A549 (cell line): Measurements from ENCODE around the gene HOXB1. TPM values are rescaled to one million over a fixed set of nuclear protein-coding genes. Genes with fewer than 3 reads are reported as not detected.

Source experiments
- BHLHE40 ChIP-seq: IDR thresholded peaks from 2 replicates; pipeline ENCODE4 v1.6.1; 2012; ENCODE audit warnings: low read depth, low read length, inconsistent platforms
- CBX8 ChIP-seq: fragments of 200-600 bp; sonication (generic); IDR thresholded peaks from 2 replicates; pipeline ENCODE4 v1.6.1; 2016
- CEBPB ChIP-seq, 2 experiments: fragments of >200 bp in 1 of 2; sonication (Bioruptor Twin) in 1 of 2; formaldehyde crosslinking in 1 of 2; IDR thresholded peaks; 2 replicates each; pipeline ENCODE4 v1.6.1; 2012 to 2016
- CHD2 ChIP-seq: fragments of 150-350 bp; IDR thresholded peaks from 2 replicates; pipeline ENCODE4 v1.6.1; 2014; ENCODE audit warnings: low read length; ENCODE audit not compliant: partially characterized antibody
- CHD4 ChIP-seq: fragments of 200-600 bp; sonication (generic); IDR thresholded peaks from 2 replicates; pipeline ENCODE4 v1.6.1; 2016; ENCODE audit warnings: antibody characterized with exemption, mild to moderate bottlenecking, borderline replicate concordance
- EHF ChIP-seq: fragments of 250-450 bp; sonication (Bioruptor Pico); IDR thresholded peaks from 2 replicates; pipeline ENCODE4 v1.5.0; 2020; ENCODE audit warnings: mild to moderate bottlenecking
- EP300 ChIP-seq, 2 experiments: fragments of >200 bp; sonication (Bioruptor Twin); formaldehyde crosslinking; IDR thresholded peaks; 2 replicates in 1 of 2; 3 replicates in 1 of 2; pipeline ENCODE4 v1.6.1; 2016 to 2017
- ESRRA ChIP-seq: fragments of 150-350 bp; IDR thresholded peaks from 2 replicates; pipeline ENCODE4 v1.6.1; 2014; ENCODE audit warnings: mild to moderate bottlenecking, low read length, borderline replicate concordance
- FOSL2 ChIP-seq, 2 experiments: fragments of 450-650 bp in 1 of 2; fragments of >200 bp in 1 of 2; sonication (Bioruptor Twin) in 1 of 2; formaldehyde crosslinking; IDR thresholded peaks; 2 replicates each; pipeline versions ENCODE4 v1.5.0 to v1.6.1; 2016 to 2020; ENCODE audit warnings: mild to moderate bottlenecking in 1 of 2, moderate library complexity in 1 of 2
- FOXS1 ChIP-seq: fragments of 250-450 bp; sonication (Bioruptor Pico); IDR thresholded peaks from 2 replicates; pipeline ENCODE4 v1.5.0; 2020; ENCODE audit warnings: mild to moderate bottlenecking, moderate library complexity
- HEYL ChIP-seq: fragments of 250-450 bp; sonication (Bioruptor Pico); IDR thresholded peaks from 2 replicates; pipeline ENCODE4 v1.8.0; 2021; ENCODE audit warnings: mild to moderate bottlenecking, moderate library complexity
- HOXA7 ChIP-seq: fragments of 250-450 bp; sonication (Bioruptor Pico); IDR thresholded peaks from 2 replicates; pipeline ENCODE4 v1.5.0; 2020; ENCODE audit warnings: mild to moderate bottlenecking, moderate library complexity
- HOXB13 ChIP-seq: fragments of 250-450 bp; sonication (Bioruptor Pico); IDR thresholded peaks from 2 replicates; pipeline ENCODE4 v1.5.0; 2020; ENCODE audit warnings: low read depth, mild to moderate bottlenecking, moderate library complexity
- HOXB5 ChIP-seq: fragments of 250-450 bp; sonication (Bioruptor Pico); IDR thresholded peaks from 2 replicates; pipeline ENCODE4 v1.5.0; 2020; ENCODE audit warnings: mild to moderate bottlenecking, moderate library complexity
- JUN ChIP-seq, 2 experiments: fragments of >200 bp; sonication (Bioruptor Twin); formaldehyde crosslinking; IDR thresholded peaks; 2 replicates in 1 of 2; 3 replicates in 1 of 2; pipeline ENCODE4 v1.6.1; 2016 to 2017
- KDM1A ChIP-seq: fragments of 200-600 bp; sonication (generic); IDR thresholded peaks from 2 replicates; pipeline ENCODE4 v1.6.1; 2016; ENCODE audit warnings: low read depth, mild to moderate bottlenecking
- KDM5A ChIP-seq: fragments of 200-600 bp; sonication (generic); IDR thresholded peaks from 2 replicates; pipeline ENCODE4 v1.6.1; 2016; ENCODE audit warnings: antibody characterized with exemption, mild to moderate bottlenecking
- MAZ ChIP-seq: fragments of 150-350 bp; IDR thresholded peaks from 2 replicates; pipeline ENCODE4 v1.6.1; 2014; ENCODE audit warnings: antibody characterized with exemption, low read depth, low read length, borderline replicate concordance
- MYC ChIP-seq: IDR thresholded peaks from 2 replicates; pipeline ENCODE4 v1.6.1; 2012; ENCODE audit warnings: mild to moderate bottlenecking, inconsistent platforms, low read length, improper control_type of control experiment, borderline replicate concordance
- NPAS2 ChIP-seq: fragments of 250-450 bp; sonication (Bioruptor Pico); IDR thresholded peaks from 2 replicates; pipeline ENCODE4 v1.8.0; 2022; ENCODE audit warnings: mild to moderate bottlenecking, moderate library complexity, borderline replicate concordance
- NR3C1 ChIP-seq: fragments of >200 bp; sonication (Bioruptor Twin); formaldehyde crosslinking; IDR thresholded peaks from 3 replicates; pipeline ENCODE4 v1.6.1; 2017
- POLR2AphosphoS2 ChIP-seq: conservative IDR thresholded peaks from 2 replicates; pipeline ENCODE4 v1.6.1; 2012; ENCODE audit warnings: low read length, improper control_type of control experiment, inconsistent platforms
- RAD21 ChIP-seq, 2 experiments: fragments of >200 bp in 1 of 2; sonication (Bioruptor Twin) in 1 of 2; formaldehyde crosslinking in 1 of 2; IDR thresholded peaks in 1 of 2; conservative IDR thresholded peaks in 1 of 2; 2 replicates in 1 of 2; 3 replicates in 1 of 2; pipeline ENCODE4 v1.6.1; 2012 to 2018; ENCODE audit warnings: inconsistent platforms in 1 of 2
- RARB ChIP-seq: fragments of 250-450 bp; sonication (Bioruptor Pico); IDR thresholded peaks from 2 replicates; pipeline ENCODE4 v1.8.0; 2021; ENCODE audit warnings: mild to moderate bottlenecking, moderate library complexity
- RCOR1 ChIP-seq: fragments of 150-350 bp; IDR thresholded peaks from 2 replicates; pipeline ENCODE4 v1.6.1; 2014; ENCODE audit warnings: antibody characterized with exemption, low read length, low read depth
- RFX5 ChIP-seq: fragments of 450-650 bp; IDR thresholded peaks from 2 replicates; pipeline ENCODE4 v1.7.1; 2014; ENCODE audit warnings: antibody characterized with exemption, mild to moderate bottlenecking, moderate library complexity
- SMC3 ChIP-seq: fragments of >200 bp; sonication (Bioruptor Twin); formaldehyde crosslinking; IDR thresholded peaks from 3 replicates; pipeline ENCODE4 v1.6.1; 2018; ENCODE audit warnings: inconsistent platforms
- SREBF2 ChIP-seq: fragments of 450-650 bp; IDR thresholded peaks from 2 replicates; pipeline ENCODE4 v1.6.1; 2014; ENCODE audit warnings: mild to moderate bottlenecking, moderate library complexity
- TP53 ChIP-seq: fragments of 250-450 bp; sonication (Bioruptor Pico); IDR thresholded peaks from 2 replicates; pipeline ENCODE4 v1.5.0; 2021; ENCODE audit warnings: mild to moderate bottlenecking, moderate library complexity
- ZC3H11A ChIP-seq: fragments of 450-650 bp; IDR thresholded peaks from 2 replicates; pipeline ENCODE4 v1.6.1; 2014; ENCODE audit warnings: antibody characterized with exemption, mild to moderate bottlenecking
- ZSCAN20 ChIP-seq: fragments of 250-450 bp; sonication (Bioruptor Pico); IDR thresholded peaks from 2 replicates; pipeline ENCODE4 v1.8.0; 2022; ENCODE audit warnings: mild to moderate bottlenecking, moderate library complexity
- polyA plus RNA-seq, 4 experiments: library from polyadenylated mRNA; depleted of rRNA in 3 of 4; stranded (reverse); fragments of >200 nt; fragmentation: RNase III in 1 of 4; extraction: RNeasy Plus Mini Kit Qiagen cat#74134 plus additional on column Dnase treatment in 1 of 4; gene quantifications; 2 replicates in 3 of 4; 3 replicates in 1 of 4; pipeline ENCODE4 v1.2.3, GENCODE V29; 2011 to 2017
- TF ChIP-seq, protein P1 (sequence below): fragments of 250-450 bp; sonication (Bioruptor Pico); IDR thresholded peaks from 2 replicates; pipeline ENCODE4 v1.5.0; 2020; ENCODE audit warnings: low read depth, mild to moderate bottlenecking, moderate library complexity
- TF ChIP-seq, protein P2 (sequence below): fragments of 200-600 bp; sonication (generic); IDR thresholded peaks from 2 replicates; pipeline ENCODE4 v1.6.1; 2016; ENCODE audit warnings: antibody characterized with exemption, mild to moderate bottlenecking, moderate library complexity
- TF ChIP-seq, protein P3 (sequence below): fragments of >200 bp; sonication (Bioruptor Twin); formaldehyde crosslinking; IDR thresholded peaks from 3 replicates; pipeline ENCODE4 v1.6.1; 2016
- TF ChIP-seq, protein P4 (sequence below): fragments of >200 bp; sonication (Bioruptor Twin); formaldehyde crosslinking; IDR thresholded peaks from 3 replicates; pipeline ENCODE4 v1.5.1; 2016
- TF ChIP-seq, protein P5 (sequence below): fragments of >200 bp; sonication (Bioruptor Twin); formaldehyde crosslinking; IDR thresholded peaks from 2 replicates; pipeline ENCODE4 v1.6.1; 2016

Gene HOXB1
- polyA plus RNA-seq, 2 of the 4 experiments (the other 2 are of a cell fraction): not detected

DNA sequence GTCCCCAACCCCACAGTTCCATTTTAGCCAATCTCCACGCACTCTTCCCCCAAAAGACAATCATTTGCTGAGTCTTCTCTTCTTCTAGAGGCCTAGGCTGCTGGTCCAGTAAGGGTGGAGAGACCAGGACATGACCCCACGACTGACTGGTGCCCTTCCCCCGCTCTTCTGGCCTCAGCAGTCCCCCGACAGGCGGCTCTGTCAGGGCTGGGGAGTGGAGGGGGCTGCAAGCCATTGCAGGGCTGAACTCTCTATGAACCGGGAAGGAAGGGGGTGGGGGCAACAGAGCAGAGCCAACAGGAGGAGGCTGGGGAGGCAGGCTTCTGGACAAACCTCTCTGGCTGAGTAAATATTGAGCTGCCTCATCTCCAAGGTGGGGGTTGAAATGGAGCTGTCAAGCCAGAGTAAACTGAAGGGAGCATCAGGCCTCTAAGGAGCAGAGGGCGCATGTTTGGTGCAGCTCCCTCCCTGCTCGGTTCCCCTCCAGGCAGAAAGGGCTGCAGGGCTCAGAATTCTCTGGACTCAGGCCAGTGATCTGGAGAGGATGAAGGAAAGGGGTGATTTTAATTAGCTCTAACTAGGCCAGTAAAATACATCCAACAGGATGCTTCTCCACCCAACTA lies 8.7 kb downstream of the HOXB1 start (continued):
- TF ChIP-seq, protein P1, sequence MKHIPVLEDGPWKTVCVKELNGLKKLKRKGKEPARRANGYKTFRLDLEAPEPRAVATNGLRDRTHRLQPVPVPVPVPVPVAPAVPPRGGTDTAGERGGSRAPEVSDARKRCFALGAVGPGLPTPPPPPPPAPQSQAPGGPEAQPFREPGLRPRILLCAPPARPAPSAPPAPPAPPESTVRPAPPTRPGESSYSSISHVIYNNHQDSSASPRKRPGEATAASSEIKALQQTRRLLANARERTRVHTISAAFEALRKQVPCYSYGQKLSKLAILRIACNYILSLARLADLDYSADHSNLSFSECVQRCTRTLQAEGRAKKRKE (CRISPR knock-in tag): no peak
- TF ChIP-seq BHLHE40 (no peak), SREBF2 (no peak), HOXB5 (CRISPR knock-in tag) (no peak), CHD4 (no peak), ESRRA (no peak), RFX5 (no peak), EP300 (IDR thresholded peaks at IDR 0.05) (peak in 1 of 2 experiments; percentile 52; a peak in 1 of 5 replicates), FOXS1 (0 out of 2 replicates have a peak, but pooled peaks have one; percentile 16), ZSCAN20 (CRISPR knock-in tag) (no peak), KDM5A (no peak), RARB (CRISPR knock-in tag) (peak; percentile 82), POLR2AphosphoS2 (no peak), NR3C1 (no peak), HOXA7 (CRISPR knock-in tag) (no peak), HEYL (CRISPR knock-in tag) (no peak), SMC3 (no peak; the same call in 2 of the 3 replicates), HOXB13 (CRISPR knock-in tag) (peak; percentile 13; the same call in 1 of the 2 replicates), ZC3H11A (no peak), CBX8 (no peak), JUN (IDR thresholded peaks at IDR 0.05) (peak; percentile 18 to 50; a peak in 1 of 5 replicates), TP53 (CRISPR knock-in tag) (no peak), EHF (CRISPR knock-in tag) (no peak), RAD21 (conservative IDR thresholded peaks at IDR 0.05 in 1 of 2, IDR thresholded peaks at IDR 0.05 in 1 of 2) (peak in 1 of 2 experiments; percentile 10; a peak in 2 of 5 replicates), KDM1A (no peak), CHD2 (no peak), RCOR1 (no peak), CEBPB (IDR thresholded peaks at IDR 0.05) (peak in 1 of 2 experiments; percentile 36; a peak in 1 of 4 replicates), NPAS2 (CRISPR knock-in tag) (no peak), MAZ (no peak; the same call in 1 of the 2 replicates), MYC (no peak), FOSL2 (IDR thresholded peaks at IDR 0.05) (no peak), FOSL2 (CRISPR knock-in tag; IDR thresholded peaks at IDR 0.05) (no peak)
- TF ChIP-seq, protein P2, sequence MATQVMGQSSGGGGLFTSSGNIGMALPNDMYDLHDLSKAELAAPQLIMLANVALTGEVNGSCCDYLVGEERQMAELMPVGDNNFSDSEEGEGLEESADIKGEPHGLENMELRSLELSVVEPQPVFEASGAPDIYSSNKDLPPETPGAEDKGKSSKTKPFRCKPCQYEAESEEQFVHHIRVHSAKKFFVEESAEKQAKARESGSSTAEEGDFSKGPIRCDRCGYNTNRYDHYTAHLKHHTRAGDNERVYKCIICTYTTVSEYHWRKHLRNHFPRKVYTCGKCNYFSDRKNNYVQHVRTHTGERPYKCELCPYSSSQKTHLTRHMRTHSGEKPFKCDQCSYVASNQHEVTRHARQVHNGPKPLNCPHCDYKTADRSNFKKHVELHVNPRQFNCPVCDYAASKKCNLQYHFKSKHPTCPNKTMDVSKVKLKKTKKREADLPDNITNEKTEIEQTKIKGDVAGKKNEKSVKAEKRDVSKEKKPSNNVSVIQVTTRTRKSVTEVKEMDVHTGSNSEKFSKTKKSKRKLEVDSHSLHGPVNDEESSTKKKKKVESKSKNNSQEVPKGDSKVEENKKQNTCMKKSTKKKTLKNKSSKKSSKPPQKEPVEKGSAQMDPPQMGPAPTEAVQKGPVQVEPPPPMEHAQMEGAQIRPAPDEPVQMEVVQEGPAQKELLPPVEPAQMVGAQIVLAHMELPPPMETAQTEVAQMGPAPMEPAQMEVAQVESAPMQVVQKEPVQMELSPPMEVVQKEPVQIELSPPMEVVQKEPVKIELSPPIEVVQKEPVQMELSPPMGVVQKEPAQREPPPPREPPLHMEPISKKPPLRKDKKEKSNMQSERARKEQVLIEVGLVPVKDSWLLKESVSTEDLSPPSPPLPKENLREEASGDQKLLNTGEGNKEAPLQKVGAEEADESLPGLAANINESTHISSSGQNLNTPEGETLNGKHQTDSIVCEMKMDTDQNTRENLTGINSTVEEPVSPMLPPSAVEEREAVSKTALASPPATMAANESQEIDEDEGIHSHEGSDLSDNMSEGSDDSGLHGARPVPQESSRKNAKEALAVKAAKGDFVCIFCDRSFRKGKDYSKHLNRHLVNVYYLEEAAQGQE: no peak
- TF ChIP-seq, protein P3, sequence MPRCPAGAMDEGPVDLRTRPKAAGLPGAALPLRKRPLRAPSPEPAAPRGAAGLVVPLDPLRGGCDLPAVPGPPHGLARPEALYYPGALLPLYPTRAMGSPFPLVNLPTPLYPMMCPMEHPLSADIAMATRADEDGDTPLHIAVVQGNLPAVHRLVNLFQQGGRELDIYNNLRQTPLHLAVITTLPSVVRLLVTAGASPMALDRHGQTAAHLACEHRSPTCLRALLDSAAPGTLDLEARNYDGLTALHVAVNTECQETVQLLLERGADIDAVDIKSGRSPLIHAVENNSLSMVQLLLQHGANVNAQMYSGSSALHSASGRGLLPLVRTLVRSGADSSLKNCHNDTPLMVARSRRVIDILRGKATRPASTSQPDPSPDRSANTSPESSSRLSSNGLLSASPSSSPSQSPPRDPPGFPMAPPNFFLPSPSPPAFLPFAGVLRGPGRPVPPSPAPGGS: no peak
- TF ChIP-seq, protein P4, sequence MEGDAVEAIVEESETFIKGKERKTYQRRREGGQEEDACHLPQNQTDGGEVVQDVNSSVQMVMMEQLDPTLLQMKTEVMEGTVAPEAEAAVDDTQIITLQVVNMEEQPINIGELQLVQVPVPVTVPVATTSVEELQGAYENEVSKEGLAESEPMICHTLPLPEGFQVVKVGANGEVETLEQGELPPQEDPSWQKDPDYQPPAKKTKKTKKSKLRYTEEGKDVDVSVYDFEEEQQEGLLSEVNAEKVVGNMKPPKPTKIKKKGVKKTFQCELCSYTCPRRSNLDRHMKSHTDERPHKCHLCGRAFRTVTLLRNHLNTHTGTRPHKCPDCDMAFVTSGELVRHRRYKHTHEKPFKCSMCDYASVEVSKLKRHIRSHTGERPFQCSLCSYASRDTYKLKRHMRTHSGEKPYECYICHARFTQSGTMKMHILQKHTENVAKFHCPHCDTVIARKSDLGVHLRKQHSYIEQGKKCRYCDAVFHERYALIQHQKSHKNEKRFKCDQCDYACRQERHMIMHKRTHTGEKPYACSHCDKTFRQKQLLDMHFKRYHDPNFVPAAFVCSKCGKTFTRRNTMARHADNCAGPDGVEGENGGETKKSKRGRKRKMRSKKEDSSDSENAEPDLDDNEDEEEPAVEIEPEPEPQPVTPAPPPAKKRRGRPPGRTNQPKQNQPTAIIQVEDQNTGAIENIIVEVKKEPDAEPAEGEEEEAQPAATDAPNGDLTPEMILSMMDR: no peak
- TF ChIP-seq, protein P5, sequence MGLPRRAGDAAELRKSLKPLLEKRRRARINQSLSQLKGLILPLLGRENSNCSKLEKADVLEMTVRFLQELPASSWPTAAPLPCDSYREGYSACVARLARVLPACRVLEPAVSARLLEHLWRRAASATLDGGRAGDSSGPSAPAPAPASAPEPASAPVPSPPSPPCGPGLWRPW: no peak
